G401.6 (cell line): Measurements from ENCODE around the gene RARG.
"Not testable (repeated sequence)": the region's sequence is repeated elsewhere in the genome, so short reads cannot be mapped to it uniquely, and the experiment has no call there.

Experiments
- FAIRE-seq: peaks from 2 replicates; lab custom pipeline; 2012; peaks lifted over from hg19 to GRCh38; lab: Jason Lieb, UNC

The RARG gene

GRCh38 chr12:53190108-53190729 lies 41.8 kb downstream of the RARG start:
- no peak for FAIRE-seq

DNA sequence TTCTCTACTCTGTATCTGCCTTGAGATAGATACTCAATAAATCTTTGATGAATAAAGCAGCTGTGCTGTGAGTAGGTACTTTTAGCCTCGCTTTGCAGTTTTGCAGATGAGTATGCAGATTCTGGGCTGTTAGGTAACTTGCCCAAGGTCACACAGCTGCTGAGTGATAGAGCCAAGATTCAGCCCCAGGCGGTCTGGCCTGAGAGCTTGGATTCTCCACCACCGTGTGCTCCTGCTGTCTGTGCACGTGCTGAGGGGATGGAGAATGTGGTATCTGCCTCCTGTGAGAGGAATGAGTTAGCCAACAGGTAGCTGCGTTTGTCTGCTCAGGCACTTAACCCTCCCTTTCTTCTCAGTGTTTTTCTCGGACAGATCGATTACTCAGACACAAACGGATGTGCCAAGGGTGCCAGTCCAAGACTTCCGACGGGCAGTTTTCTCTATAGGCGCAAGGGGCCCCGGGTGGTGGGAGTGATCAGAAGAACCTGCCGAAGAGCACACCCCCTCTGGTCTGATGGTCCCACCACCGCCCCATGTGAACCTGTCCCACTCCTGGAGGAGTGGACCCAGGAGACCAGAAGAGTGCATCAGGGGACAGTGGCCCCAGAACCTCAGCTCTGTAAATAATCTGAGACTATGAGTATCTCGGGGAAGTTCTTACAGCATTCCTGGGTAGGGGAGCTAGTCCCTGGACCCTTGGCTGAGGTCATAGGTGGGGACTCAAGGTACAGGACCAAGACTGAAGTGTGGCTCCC lies 44.7 kb downstream of the RARG start:
- FAIRE-seq: no peak

- no peak for FAIRE-seq
These were observed 45.3 kb downstream of the RARG start for GRCh38 chr12:53186745-53187144.

GRCh38 chr12:53185582-53186153 lies 46.3 kb downstream of the RARG start:
- FAIRE-seq: no peak

GRCh38 chr12:53184828-53185227 lies 47.2 kb downstream of the RARG start:
- no peak for FAIRE-seq

DNA sequence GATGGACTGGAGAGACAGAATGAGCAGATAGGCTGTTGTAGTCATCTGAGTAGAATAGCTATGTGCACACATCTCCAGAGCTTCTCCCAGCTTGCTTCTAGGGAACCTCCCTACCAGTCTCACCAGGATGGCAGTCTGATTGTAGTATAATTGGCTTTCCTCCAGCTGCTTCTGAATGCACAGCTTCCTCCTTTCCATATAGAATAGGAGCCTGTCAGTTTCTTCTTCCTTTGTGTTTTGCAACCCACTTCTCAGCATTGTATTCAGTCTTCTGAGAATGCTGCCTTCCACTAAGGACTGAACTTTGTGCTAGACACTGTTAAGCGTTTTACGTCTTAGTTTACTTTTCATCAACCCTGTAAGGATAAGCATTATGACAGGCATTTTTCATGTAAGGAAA lies 49.1 kb downstream of the RARG start:
- FAIRE-seq: no peak

DNA sequence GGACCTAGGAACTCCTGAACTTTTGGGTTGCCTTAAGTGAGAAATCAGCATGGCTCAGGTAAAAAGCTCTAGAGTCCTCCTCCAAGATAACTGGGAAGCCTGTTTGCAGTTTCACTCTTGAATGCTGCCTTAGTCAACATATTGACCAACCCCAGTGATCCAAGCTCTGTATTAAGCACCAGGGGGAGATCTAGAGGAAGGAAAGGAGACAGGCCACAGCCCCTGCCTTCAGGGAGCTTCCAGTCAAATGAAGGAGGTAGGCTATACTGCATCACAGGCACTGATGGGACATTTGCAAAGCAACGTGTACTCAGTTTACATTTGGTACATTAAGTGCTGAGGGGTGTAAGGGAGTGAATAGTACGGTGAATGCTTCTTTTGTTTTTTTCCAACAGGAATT lies 50.1 kb downstream of the RARG start:
- FAIRE-seq: no peak

DNA sequence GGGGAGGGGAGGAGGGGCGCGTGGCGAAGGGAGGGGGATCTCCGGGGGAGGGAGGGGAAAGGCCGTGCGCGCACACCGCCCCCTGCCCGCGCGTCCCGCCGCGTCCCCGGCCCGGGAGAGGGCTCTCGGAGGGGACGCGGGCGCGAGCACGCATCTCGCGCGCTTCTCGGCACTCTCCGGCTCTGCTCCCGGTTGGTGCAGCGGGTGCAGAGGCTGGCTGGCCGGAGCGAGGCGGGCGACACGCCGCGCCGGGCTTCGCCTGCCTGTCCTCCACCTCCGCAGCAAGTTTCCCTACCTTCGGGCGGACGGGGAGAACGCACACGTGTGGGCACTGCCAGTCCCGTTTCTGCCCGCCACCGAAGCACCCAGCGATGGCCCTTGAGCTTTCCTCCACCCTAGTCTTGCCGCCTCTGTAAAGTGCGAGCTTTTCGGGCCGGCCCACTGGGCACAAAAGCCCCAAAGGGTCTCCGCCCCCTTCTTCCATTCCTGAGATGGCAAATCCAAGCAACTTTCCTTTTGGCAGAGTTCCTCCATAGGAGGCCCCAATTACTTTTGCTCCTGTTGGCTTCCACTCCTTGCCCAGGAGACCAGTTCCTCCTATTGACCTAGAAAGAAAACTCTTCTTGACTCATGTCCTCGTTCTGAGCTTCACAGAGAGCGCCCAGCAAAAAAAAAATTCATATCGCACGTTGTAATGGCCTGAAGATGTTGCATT lies 50.9 kb downstream of the RARG start:
- no peak for FAIRE-seq

- no peak for FAIRE-seq
These were observed 51.6 kb downstream of the RARG start, which contains the start of the genes CSAD and ZNF740 for GRCh38 chr12:53180220-53180930. Gene CSAD, minus strand, starts transcription at chr12:53180925. Its CDS starts 7,455 bp downstream, at chr12:53173470. Gene ZNF740, plus strand, starts transcription at chr12:53180722. Its CDS starts 1,262 bp downstream, at chr12:53181984.

GRCh38 chr12:53179687-53180219 lies 52.3 kb downstream of the RARG start:
- no peak for FAIRE-seq

GRCh38 chr12:53178803-53179202 lies 53.2 kb downstream of the RARG start:
- FAIRE-seq: not testable (repeated sequence)

GRCh38 chr12:53177447-53177846 lies 54.6 kb downstream of the RARG start:
- not testable (repeated sequence) for FAIRE-seq

GRCh38 chr12:53176750-53177149 lies 55.3 kb downstream of the RARG start:
- FAIRE-seq: no peak

DNA sequence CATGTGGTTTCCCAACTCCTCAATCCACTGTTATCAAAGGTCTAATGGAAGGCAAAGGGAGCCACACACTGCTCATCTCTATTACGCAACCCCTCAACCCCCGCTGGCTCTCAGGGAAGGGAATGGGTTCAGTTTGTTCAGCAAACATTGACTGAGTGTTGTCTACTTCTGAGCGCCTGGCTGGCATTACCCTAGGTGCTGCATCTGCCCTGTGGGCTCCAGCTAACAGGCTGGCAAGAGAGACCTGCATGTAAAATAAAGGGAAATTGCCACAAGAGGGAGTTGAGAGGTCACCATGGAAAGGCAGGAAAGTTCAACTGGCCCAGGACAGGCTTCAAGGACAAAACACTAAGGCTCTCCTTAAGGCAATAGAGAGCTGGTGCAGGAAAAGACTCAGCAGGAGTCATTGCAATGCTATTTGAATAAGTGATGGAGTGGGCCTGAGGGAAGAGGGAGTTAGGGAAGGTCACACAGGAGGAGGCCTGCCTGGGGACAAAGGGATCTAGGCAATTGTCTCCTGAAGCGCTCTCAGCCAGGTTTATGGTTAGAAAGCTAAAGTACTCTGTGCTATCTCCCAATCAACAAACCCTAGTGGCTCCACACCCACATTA lies 57.0 kb downstream of the RARG start:
- peak; percentile 11 for FAIRE-seq

DNA sequence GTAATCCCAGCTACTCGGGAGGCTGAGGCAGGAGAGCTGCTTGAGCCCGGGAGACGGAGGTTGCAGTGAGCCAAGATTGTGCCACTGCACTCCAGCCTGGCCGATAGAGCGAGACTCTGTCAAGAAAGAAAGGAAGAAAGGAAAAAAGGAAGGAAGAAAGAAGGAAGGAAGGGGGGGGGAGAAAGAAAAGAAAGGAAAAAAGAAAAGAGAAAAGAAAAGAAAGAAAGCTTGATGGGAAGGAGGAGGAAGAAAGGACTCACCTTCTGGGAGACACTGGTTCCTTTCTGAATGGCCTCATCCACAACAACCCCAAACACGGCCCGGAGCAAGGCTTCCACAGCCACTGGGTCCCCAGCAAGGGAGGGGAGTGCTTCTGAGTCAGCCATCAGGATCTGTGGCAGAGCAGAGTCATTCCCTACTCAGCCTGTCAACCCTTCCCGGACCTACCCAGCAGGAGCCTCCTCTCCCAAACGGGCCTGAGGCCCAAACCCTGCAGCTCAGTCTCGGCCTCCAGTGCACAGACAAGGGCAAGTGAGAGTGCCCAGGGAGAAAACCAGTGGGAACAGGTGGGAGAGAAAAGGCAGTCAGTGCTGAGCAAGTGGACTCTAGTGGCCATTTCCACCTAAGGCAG lies 58.8 kb downstream of the RARG start:
- FAIRE-seq: no peak

DNA sequence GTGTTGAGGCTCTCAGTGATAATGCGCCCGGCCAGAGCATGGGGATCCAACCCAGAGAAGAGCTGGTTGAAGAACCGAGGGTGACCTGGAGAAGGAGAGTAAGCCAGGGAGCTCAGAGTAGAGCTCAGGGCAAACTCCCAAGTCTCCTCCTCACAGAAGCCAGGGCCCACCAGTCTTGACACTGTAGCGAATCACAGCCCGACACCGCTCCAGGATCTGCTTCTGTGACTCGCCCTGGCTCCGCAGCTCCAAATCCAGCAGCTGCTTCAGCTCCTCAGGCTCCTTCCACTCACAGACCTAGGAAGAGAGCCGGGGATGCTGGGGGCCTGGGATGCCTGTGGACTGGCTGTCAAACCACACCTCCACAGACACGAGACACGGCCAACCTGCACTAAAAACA lies 59.7 kb downstream of the RARG start:
- no peak for FAIRE-seq

GRCh38 chr12:53171725-53172329 lies 60.2 kb downstream of the RARG start:
- no peak for FAIRE-seq

GRCh38 chr12:53170876-53171724 lies 60.9 kb downstream of the RARG start:
- FAIRE-seq: no peak

DNA sequence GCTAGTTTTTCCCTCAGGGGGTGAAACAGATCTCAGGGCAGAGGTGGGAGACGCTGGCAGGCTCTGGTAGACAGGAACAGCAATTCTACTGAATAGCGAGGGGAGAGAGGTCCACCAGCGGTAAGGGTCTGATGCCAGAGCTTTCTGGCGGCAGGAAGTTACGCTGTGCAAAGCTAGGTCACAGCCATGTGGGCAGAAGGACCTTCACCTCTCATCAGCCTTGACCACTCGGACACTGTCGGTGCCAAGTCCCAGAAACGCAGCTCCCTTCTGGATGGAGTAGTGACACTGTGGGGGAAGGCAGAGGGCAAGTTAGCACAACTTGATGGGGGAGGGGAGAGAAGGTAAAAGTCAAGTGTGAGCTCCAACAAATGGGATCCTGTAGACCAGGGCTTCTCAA lies 61.8 kb downstream of the RARG start:
- no peak for FAIRE-seq

GRCh38 chr12:53169644-53170043 lies 62.4 kb downstream of the RARG start:
- FAIRE-seq: no peak
